ENCODE data around the gene BCKDHB.

- TF ChIP-seq CTCF (IDR thresholded peaks at IDR 0.05) (no peak), POLR2AphosphoS5 (IDR thresholded peaks at IDR 0.05; ENCODE audit: insufficient read depth in 1 of 2, low read depth in 1 of 2) (no peak), POLR2A (IDR thresholded peaks at IDR 0.05) (no peak)
Measured at GRCh38 chr6:80356545-80356944, 250.1 kb downstream of the BCKDHB start.

Measured in vagina (tissue), 2 donors.